ENCODE results near the gene JMJD1C. TPM values are rescaled to one million over a fixed set of nuclear protein-coding genes. Genes with fewer than 3 reads are reported as not detected.
A peak's percentile ranks its signal among the peaks of the same experiment; 100 is the strongest.

Gene JMJD1C
- total and polyA plus RNA-seq, 10 of the 15 experiments (the other 5 are each of a cell fraction or from before 2014, with no cell fraction given), result 31.2 to 83.3 (median 49.5) TPM

GRCh38 chr10:63409465-63410027, 56.2 kb downstream of the JMJD1C start:
- no peak overlapping the region for H3K4me2 ChIP-seq (ENCODE audit: control insufficient read depth, insufficient read depth)
- DNase-seq (ENCODE audit: low read depth, low spot score) (no peak), FAIRE-seq (no peak), ATAC-seq (peak; percentile 30)
- H3K36me3 ChIP-seq (ENCODE audit: control insufficient read depth in 2 of 2, insufficient read depth in 2 of 2, low read length in 1 of 2), result no peaks in the 10 kb centered on the region; a peak in 1 of 4 replicates
- ChIA-PET RAD21 (ENCODE audit: unreplicated experiment) (no interaction called here), SMC1A (ENCODE audit: uncharacterized antibody, unreplicated experiment) (interaction anchor here (0.6 to 1.6 kb wide), 4 partner anchors 8 to 123 kb away, joined by 3 to 4 read pairs (median 3); no protein-coding TSS in a partner anchor), POLR2A (no interaction called here), CTCF (interaction anchor here (1.2 kb wide), 1 partner anchor 21 kb away, joined by 3 read pairs; no protein-coding TSS in a partner anchor)
- TF ChIP-seq ZNF207 (IDR thresholded peaks at IDR 0.05; ENCODE audit: borderline replicate concordance), result no peak
- no peak for TF ChIP-seq FOXM1 (IDR thresholded peaks at IDR 0.05; ENCODE audit: low read depth, low read length)
- no peak for TF ChIP-seq NFYB (IDR thresholded peaks at IDR 0.05; ENCODE audit: insufficient read depth, low read depth, low read length)
- TF ChIP-seq TBL1XR1 (IDR thresholded peaks at IDR 0.05; ENCODE audit: low read depth, low read length), result no peak
- TF ChIP-seq BCL11A (IDR thresholded peaks at IDR 0.05; ENCODE audit: low read depth, low read length), result no peak
- no peak for TF ChIP-seq FOS (IDR thresholded peaks at IDR 0.05; ENCODE audit: borderline replicate concordance, extremely low read depth, insufficient read length)
- no peak for TF ChIP-seq LARP7 (IDR thresholded peaks at IDR 0.05)
- TF ChIP-seq POU2F2 (IDR thresholded peaks at IDR 0.05; ENCODE audit: borderline replicate concordance, low read depth, low read length), result no peak
- TF ChIP-seq ZBTB40 (IDR thresholded peaks at IDR 0.05; ENCODE audit: borderline replicate concordance), result no peak
- TF ChIP-seq HCFC1 (IDR thresholded peaks at IDR 0.05; ENCODE audit: low read length), result no peak
- TF ChIP-seq RELA (IDR thresholded peaks at IDR 0.05; ENCODE audit: borderline replicate concordance, partially characterized antibody), result no peak
- no peak for TF ChIP-seq SMAD1 (IDR thresholded peaks at IDR 0.05; ENCODE audit: low read depth, partially characterized antibody)
- TF ChIP-seq SRF (IDR thresholded peaks at IDR 0.05; ENCODE audit: low read depth in 2 of 2, low read length in 2 of 2), result no peak
- TF ChIP-seq ESRRA (IDR thresholded peaks at IDR 0.05; ENCODE audit: low read length), result no peak
- H3K79me2 ChIP-seq (ENCODE audit: control insufficient read depth, insufficient read depth, low read length), result peaks cover 1% of the 10 kb centered on the region
- no peaks in the 10 kb centered on the region for H3K4me1 ChIP-seq (ENCODE audit: control insufficient read depth, insufficient read depth, low read length)
- H3K4me3 ChIP-seq, result no peak overlapping the region
- 75% methylated on average over 2 of the region's 2 CpGs for WGBS (ENCODE audit: insufficient coverage, insufficient replicate concordance, low lambda C conversion rate, missing lambda C conversion rate)
- no peaks in the 10 kb centered on the region for H3K9me3 ChIP-seq (replicated peaks; ENCODE audit: control insufficient read depth, insufficient read depth, low read length)
- no peak overlapping the region for H3K9ac ChIP-seq (ENCODE audit: control insufficient read depth, insufficient read depth, low read length)
- in situ Hi-C loops (cut with MboI) (no loop called here), intact Hi-C loops (cut with micrococcal nuclease; ENCODE audit: unreplicated experiment) (no loop called here)
- no peaks in the 10 kb centered on the region for H3K27me3 ChIP-seq (replicated peaks in 1 of 2; ENCODE audit: control insufficient read depth in 2 of 2, insufficient read depth in 2 of 2, low read length in 1 of 2)
- no TSS peak for BruUV-seq (replicated peaks)
- H4K20me1 ChIP-seq (ENCODE audit: control insufficient read depth, insufficient read depth), result no peaks in the 10 kb centered on the region
- H3K27ac ChIP-seq (ENCODE audit: control insufficient read depth, insufficient read depth), result no peak overlapping the region
- H2AFZ ChIP-seq (ENCODE audit: control insufficient read depth, low read depth, low read length), result no peak overlapping the region

All from GM12878 (cell line).